Body of pancreas (tissue), 4 donors: ENCODE results near the gene FBXW12.

Experiments used
- CTCF ChIP-seq, 7 experiments: fragments of 450-650 bp in 4 of 7; fragments of 200-600 bp in 3 of 7; sonication (generic) in 3 of 7; IDR thresholded peaks; one replicate each; pipeline ENCODE4 v1.5.1; 2016 to 2019; ENCODE audit warnings: antibody characterized with exemption in 7 of 7
- POLR2A ChIP-seq, 3 donors: fragments of 450-650 bp; IDR thresholded peaks; one replicate each; pipeline ENCODE4 v1.6.1; 2016; ENCODE audit warnings: antibody characterized with exemption in 3 of 3, mild to moderate bottlenecking in 2 of 3

- TF ChIP-seq POLR2A (IDR thresholded peaks at IDR 0.05) (no peak), CTCF (IDR thresholded peaks at IDR 0.05) (no peak)
Observed at GRCh38 chr3:48417529-48418108, 45.6 kb downstream of the FBXW12 start.
